HL-60 (cell line): ENCODE measurements around the gene NFIC.

Source experiments
- GABPA ChIP-seq: IDR thresholded peaks from 2 replicates; pipeline ENCODE4 v1.6.1; 2012; ENCODE audit warnings: low read depth
- POLR2AphosphoS5 ChIP-seq: IDR thresholded peaks from 2 replicates; pipeline ENCODE4 v1.6.1; 2012; ENCODE audit warnings: low read depth
- SPI1 ChIP-seq: IDR thresholded peaks from 2 replicates; pipeline ENCODE4 v1.6.1; 2012; ENCODE audit warnings: low read depth, mild to moderate bottlenecking, borderline replicate concordance
- TF ChIP-seq, protein P1 (sequence below): IDR thresholded peaks from one replicate; pipeline ENCODE4 v1.5.1; 2011; ENCODE audit warnings: low read length, control low read depth, inconsistent platforms; ENCODE audit not compliant: insufficient read depth
- TF ChIP-seq, protein P2 (sequence below): IDR thresholded peaks from 2 replicates; pipeline ENCODE4 v1.6.1; 2012; ENCODE audit warnings: low read depth; ENCODE audit not compliant: insufficient replicate concordance

GRCh38 chr19:3482507-3483225 is 116.3 kb downstream of the NFIC start:
- TF ChIP-seq, protein P1, sequence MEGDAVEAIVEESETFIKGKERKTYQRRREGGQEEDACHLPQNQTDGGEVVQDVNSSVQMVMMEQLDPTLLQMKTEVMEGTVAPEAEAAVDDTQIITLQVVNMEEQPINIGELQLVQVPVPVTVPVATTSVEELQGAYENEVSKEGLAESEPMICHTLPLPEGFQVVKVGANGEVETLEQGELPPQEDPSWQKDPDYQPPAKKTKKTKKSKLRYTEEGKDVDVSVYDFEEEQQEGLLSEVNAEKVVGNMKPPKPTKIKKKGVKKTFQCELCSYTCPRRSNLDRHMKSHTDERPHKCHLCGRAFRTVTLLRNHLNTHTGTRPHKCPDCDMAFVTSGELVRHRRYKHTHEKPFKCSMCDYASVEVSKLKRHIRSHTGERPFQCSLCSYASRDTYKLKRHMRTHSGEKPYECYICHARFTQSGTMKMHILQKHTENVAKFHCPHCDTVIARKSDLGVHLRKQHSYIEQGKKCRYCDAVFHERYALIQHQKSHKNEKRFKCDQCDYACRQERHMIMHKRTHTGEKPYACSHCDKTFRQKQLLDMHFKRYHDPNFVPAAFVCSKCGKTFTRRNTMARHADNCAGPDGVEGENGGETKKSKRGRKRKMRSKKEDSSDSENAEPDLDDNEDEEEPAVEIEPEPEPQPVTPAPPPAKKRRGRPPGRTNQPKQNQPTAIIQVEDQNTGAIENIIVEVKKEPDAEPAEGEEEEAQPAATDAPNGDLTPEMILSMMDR, result no peak
- TF ChIP-seq GABPA (no peak), POLR2AphosphoS5 (no peak), SPI1 (no peak)
- TF ChIP-seq, protein P2, sequence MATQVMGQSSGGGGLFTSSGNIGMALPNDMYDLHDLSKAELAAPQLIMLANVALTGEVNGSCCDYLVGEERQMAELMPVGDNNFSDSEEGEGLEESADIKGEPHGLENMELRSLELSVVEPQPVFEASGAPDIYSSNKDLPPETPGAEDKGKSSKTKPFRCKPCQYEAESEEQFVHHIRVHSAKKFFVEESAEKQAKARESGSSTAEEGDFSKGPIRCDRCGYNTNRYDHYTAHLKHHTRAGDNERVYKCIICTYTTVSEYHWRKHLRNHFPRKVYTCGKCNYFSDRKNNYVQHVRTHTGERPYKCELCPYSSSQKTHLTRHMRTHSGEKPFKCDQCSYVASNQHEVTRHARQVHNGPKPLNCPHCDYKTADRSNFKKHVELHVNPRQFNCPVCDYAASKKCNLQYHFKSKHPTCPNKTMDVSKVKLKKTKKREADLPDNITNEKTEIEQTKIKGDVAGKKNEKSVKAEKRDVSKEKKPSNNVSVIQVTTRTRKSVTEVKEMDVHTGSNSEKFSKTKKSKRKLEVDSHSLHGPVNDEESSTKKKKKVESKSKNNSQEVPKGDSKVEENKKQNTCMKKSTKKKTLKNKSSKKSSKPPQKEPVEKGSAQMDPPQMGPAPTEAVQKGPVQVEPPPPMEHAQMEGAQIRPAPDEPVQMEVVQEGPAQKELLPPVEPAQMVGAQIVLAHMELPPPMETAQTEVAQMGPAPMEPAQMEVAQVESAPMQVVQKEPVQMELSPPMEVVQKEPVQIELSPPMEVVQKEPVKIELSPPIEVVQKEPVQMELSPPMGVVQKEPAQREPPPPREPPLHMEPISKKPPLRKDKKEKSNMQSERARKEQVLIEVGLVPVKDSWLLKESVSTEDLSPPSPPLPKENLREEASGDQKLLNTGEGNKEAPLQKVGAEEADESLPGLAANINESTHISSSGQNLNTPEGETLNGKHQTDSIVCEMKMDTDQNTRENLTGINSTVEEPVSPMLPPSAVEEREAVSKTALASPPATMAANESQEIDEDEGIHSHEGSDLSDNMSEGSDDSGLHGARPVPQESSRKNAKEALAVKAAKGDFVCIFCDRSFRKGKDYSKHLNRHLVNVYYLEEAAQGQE, result no peak
